ENCODE measurements around the gene MPDZ. TPM values are rescaled to one million over a fixed set of nuclear protein-coding genes. Genes with fewer than 3 reads are reported as not detected.

The MPDZ gene
- total RNA-seq, 3 donors from 2014 or later (not counting 1 experiment from before 2014, with no cell fraction given) = not detected

DNA sequence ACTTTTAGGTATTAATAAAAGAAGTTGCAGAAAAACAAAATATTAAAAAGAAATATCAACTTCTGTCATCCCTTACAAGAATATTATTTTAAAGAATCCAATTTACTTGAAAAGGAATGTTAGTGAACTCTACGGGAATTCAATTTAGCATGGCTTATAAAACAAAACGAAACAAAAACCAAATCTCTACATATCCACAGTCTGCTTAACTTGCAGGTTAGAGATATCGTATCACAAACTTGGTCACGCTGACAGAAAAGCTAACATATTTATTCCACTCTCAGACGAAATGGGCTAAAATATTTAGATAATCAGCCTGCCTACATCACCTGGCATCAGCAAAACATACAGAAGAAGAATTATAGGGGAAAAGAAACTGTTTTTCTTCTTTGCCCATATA lies 92.7 kb downstream of the MPDZ start:
- DNase-seq (no peak), ATAC-seq (no peak)
- H3K27me3 Mint-ChIP-seq (ENCODE audit: low read depth in 2 of 2) = no peaks in the 10 kb centered on the region
- no peak overlapping the region for H3K27ac Mint-ChIP-seq
- H3K4me1 Mint-ChIP-seq = no peaks in the 10 kb centered on the region
- no peaks in the 10 kb centered on the region for H3K36me3 Mint-ChIP-seq
- Histone ChIP-seq H3K4me3 (ENCODE audit: low read length) (no peak overlapping the region), H3K9me3 (ENCODE audit: control insufficient read depth, insufficient read depth, low read length) (no peaks in the 10 kb centered on the region), H3K27me3 (ENCODE audit: control insufficient read depth, insufficient read depth, low read length) (no peaks in the 10 kb centered on the region), H3K4me1 (ENCODE audit: control insufficient read depth, insufficient read depth, low read length) (no peaks in the 10 kb centered on the region), H3K36me3 (ENCODE audit: control insufficient read depth, insufficient read depth, low read length) (no peaks in the 10 kb centered on the region), H3K27ac (ENCODE audit: low read length) (no peak overlapping the region)
- H3K4me3 Mint-ChIP-seq = no peak overlapping the region
- 81% methylated on average over 4 of the region's 5 CpGs for WGBS (ENCODE audit: insufficient coverage)
- TF ChIP-seq, protein P1, sequence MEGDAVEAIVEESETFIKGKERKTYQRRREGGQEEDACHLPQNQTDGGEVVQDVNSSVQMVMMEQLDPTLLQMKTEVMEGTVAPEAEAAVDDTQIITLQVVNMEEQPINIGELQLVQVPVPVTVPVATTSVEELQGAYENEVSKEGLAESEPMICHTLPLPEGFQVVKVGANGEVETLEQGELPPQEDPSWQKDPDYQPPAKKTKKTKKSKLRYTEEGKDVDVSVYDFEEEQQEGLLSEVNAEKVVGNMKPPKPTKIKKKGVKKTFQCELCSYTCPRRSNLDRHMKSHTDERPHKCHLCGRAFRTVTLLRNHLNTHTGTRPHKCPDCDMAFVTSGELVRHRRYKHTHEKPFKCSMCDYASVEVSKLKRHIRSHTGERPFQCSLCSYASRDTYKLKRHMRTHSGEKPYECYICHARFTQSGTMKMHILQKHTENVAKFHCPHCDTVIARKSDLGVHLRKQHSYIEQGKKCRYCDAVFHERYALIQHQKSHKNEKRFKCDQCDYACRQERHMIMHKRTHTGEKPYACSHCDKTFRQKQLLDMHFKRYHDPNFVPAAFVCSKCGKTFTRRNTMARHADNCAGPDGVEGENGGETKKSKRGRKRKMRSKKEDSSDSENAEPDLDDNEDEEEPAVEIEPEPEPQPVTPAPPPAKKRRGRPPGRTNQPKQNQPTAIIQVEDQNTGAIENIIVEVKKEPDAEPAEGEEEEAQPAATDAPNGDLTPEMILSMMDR (IDR thresholded peaks at IDR 0.05) = no peak
- peaks cover 0 to 6% of the 10 kb centered on the region in 2 donors for H3K9me3 Mint-ChIP-seq
- intact Hi-C loops (cut with micrococcal nuclease) = no loop called here

DNA sequence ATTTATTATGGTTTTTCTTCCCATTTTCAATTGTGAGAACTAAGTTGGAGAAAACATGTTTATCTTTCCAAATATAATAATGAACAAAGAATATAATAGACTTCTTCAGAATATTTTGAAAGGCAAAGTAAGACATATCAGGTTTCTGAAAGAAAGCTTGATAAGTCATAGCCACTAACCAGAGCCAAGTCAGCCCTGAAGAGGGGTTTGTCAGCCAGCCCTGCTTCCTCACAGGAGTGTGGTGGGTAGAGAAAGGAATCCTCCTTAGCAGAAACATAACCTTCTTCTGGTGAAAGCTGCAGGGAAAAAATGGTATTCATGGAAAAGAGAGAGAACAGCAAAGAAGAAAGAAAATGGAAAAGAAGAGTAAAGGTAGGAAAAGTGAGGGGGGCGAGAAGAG lies 93.4 kb downstream of the MPDZ start:
- TF ChIP-seq, protein P1 (IDR thresholded peaks at IDR 0.05) = no peak
- H3K27me3 Mint-ChIP-seq (ENCODE audit: low read depth in 2 of 2) = no peaks in the 10 kb centered on the region

DNA sequence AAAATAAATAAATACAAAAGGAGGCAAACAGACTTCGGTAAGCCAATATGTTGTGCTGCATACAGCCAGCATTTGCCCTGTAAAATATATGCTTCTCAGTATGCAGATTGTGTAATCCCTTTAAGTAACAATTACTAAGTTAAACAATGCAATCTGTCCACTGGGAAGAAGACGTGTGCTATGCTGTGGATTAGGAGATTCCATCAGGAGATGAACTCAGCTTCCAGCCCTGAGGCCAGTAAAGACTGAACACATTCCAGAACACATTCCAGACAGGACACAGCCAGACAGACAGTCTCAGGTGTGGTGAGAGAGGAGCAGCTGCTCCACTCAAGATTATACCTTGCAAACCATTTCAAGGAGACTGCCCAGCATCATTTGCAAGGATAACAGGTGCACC lies 97.8 kb downstream of the MPDZ start:
- no peak for DNase-seq
- no peaks in the 10 kb centered on the region for H3K4me1 ChIP-seq (ENCODE audit: control insufficient read depth, insufficient read depth, low read length)
- H3K27ac ChIP-seq (ENCODE audit: low read length) = no peak overlapping the region
- TF ChIP-seq, protein P1 (IDR thresholded peaks at IDR 0.05) = no peak
- H3K27me3 Mint-ChIP-seq (ENCODE audit: low read depth in 2 of 2) = no peaks in the 10 kb centered on the region
- no peaks in the 10 kb centered on the region for H3K36me3 Mint-ChIP-seq
- WGBS (ENCODE audit: insufficient coverage) = 91% methylated on average over 1 of the region's 2 CpGs
- no peak for ATAC-seq
- no peak overlapping the region for H3K27ac Mint-ChIP-seq
- no peaks in the 10 kb centered on the region for H3K36me3 ChIP-seq (ENCODE audit: control insufficient read depth, insufficient read depth, low read length)
- no peak overlapping the region for H3K4me3 Mint-ChIP-seq
- no peaks in the 10 kb centered on the region for H3K4me1 Mint-ChIP-seq
- no peaks in the 10 kb centered on the region for H3K27me3 ChIP-seq (ENCODE audit: control insufficient read depth, insufficient read depth, low read length)
- H3K9me3 Mint-ChIP-seq = peaks cover 0 to 6% of the 10 kb centered on the region in 2 donors
- H3K4me3 ChIP-seq (ENCODE audit: low read length) = no peak overlapping the region
- intact Hi-C loops (cut with micrococcal nuclease) = no loop called here
- H3K9me3 ChIP-seq (ENCODE audit: control insufficient read depth, insufficient read depth, low read length) = no peaks in the 10 kb centered on the region

More for the DNA sequence above, 93.4 kb downstream of the MPDZ start:
- Mint-ChIP-seq H3K4me1 (no peaks in the 10 kb centered on the region), H3K4me3 (no peak overlapping the region), H3K9me3 (peaks cover 0 to 6% of the 10 kb centered on the region in 2 donors), H3K36me3 (no peaks in the 10 kb centered on the region), H3K27ac (no peak overlapping the region)
- ATAC-seq (no peak), DNase-seq (no peak)
- Histone ChIP-seq H3K9me3 (ENCODE audit: control insufficient read depth, insufficient read depth, low read length) (no peaks in the 10 kb centered on the region), H3K27ac (ENCODE audit: low read length) (no peak overlapping the region), H3K36me3 (ENCODE audit: control insufficient read depth, insufficient read depth, low read length) (no peaks in the 10 kb centered on the region), H3K4me1 (ENCODE audit: control insufficient read depth, insufficient read depth, low read length) (no peaks in the 10 kb centered on the region), H3K4me3 (ENCODE audit: low read length) (no peak overlapping the region), H3K27me3 (ENCODE audit: control insufficient read depth, insufficient read depth, low read length) (no peaks in the 10 kb centered on the region)
- 67% methylated on average over 1 of the region's 1 CpG for WGBS (ENCODE audit: insufficient coverage)
- intact Hi-C loops (cut with micrococcal nuclease) = no loop called here

DNA sequence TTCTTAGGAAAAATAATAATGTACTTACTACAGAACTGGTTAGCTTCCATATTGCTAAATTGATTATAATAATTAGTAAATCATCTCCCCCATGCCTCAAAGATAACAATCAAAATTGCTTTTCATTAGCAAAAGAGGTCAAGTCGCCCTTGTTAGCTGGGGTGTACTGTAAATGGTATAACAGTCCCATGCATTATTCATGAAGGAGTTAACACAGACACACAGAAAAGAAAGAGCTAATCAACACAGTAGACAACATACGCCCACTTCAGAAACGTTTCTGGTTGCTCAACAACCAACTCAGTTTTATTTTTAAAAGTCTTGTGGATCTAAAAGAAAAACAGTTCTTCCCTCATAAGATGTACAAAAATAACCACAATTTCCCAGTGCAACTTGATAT lies 100.2 kb downstream of the MPDZ start:
- H3K27ac ChIP-seq (ENCODE audit: low read length) = no peak overlapping the region
- ATAC-seq (no peak), DNase-seq (no peak)
- no peak overlapping the region for H3K4me3 ChIP-seq (ENCODE audit: low read length)
- no peaks in the 10 kb centered on the region for H3K27me3 ChIP-seq (ENCODE audit: control insufficient read depth, insufficient read depth, low read length)
- no peak overlapping the region for H3K27ac Mint-ChIP-seq
- intact Hi-C loops (cut with micrococcal nuclease) = no loop called here
- H3K36me3 Mint-ChIP-seq = no peaks in the 10 kb centered on the region
- H3K4me1 ChIP-seq (ENCODE audit: control insufficient read depth, insufficient read depth, low read length) = no peaks in the 10 kb centered on the region
- TF ChIP-seq, protein P1 (IDR thresholded peaks at IDR 0.05) = no peak
- no peaks in the 10 kb centered on the region for H3K27me3 Mint-ChIP-seq (ENCODE audit: low read depth in 2 of 2)
- H3K9me3 ChIP-seq (ENCODE audit: control insufficient read depth, insufficient read depth, low read length) = no peaks in the 10 kb centered on the region
- H3K36me3 ChIP-seq (ENCODE audit: control insufficient read depth, insufficient read depth, low read length) = no peaks in the 10 kb centered on the region
- WGBS (ENCODE audit: insufficient coverage) = 40% methylated on average over 1 of the region's 3 CpGs
- peaks cover 0 to 2% of the 10 kb centered on the region in 2 donors for H3K9me3 Mint-ChIP-seq
- no peaks in the 10 kb centered on the region for H3K4me1 Mint-ChIP-seq
- H3K4me3 Mint-ChIP-seq = no peak overlapping the region

All from natural killer cell (primary cell).